ENCODE results near the gene SUCO.

SUCO gene

GRCh38 chr1:172654535-172654934 is 121.6 kb downstream of the SUCO start:
- no peak for DNase-seq

GRCh38 chr1:172656576-172656975 is 123.6 kb downstream of the SUCO start:
- DNase-seq = no peak

- no peak for DNase-seq
Observed at GRCh38 chr1:172657586-172657985, 124.6 kb downstream of the SUCO start.

GRCh38 chr1:172658871-172659453 is 126.0 kb downstream of the SUCO start, which contains the start of gene FASLG:
Gene FASLG (plus strand): TSS chr1:172659103. CDS start chr1:172659202, 99 bp downstream.
- peak; percentile 59 for DNase-seq

GRCh38 chr1:172661107-172661506 is 128.2 kb downstream of the SUCO start:
- DNase-seq = no peak
